Measurements from ENCODE around the gene INCA1.

GRCh38 chr17:4987767-4988567 lies 9.4 kb downstream of the INCA1 start:
- TF ChIP-seq EZH2phosphoT487 (IDR thresholded peaks at IDR 0.05; ENCODE audit: low read depth, severe bottlenecking, unreplicated experiment) (no peak), CTCF (IDR thresholded peaks at IDR 0.05; ENCODE audit: poor library complexity) (no peak), EZH2 (IDR thresholded peaks at IDR 0.05; ENCODE audit: borderline replicate concordance) (no peak)

Measured in hepatocyte (in vitro differentiated cells).